Endothelial cell of umbilical vein (primary cell): ENCODE results near the gene SLC35F3.

Experiments used
- CTCF ChIP-seq, 2 donors: IDR thresholded peaks; 1 replicate in 1 of 2; 2 replicates in 1 of 2; pipeline ENCODE4 v1.5.1; 2011; ENCODE audit warnings: low read length in 2 of 2, mild to moderate bottlenecking in 2 of 2, moderate library complexity in 2 of 2, control low read depth in 1 of 2, inconsistent platforms in 1 of 2, low read depth in 1 of 2; ENCODE audit not compliant: insufficient read depth in 1 of 2; ENCODE audit errors: extremely low read depth in 1 of 2
- EZH2 ChIP-seq: IDR thresholded peaks from 2 replicates; pipeline ENCODE4 v1.6.1; 2012; ENCODE audit warnings: borderline replicate concordance, low read depth, mild to moderate bottlenecking, moderate library complexity, low read length, inconsistent platforms; ENCODE audit not compliant: severe bottlenecking
- JUN ChIP-seq: IDR thresholded peaks from 2 replicates; pipeline ENCODE4 v1.6.1; 2011; ENCODE audit warnings: borderline replicate concordance, low read depth; ENCODE audit not compliant: insufficient read length, insufficient read depth
- MAX ChIP-seq: IDR thresholded peaks from 2 replicates; pipeline ENCODE4 v1.6.1; 2011; ENCODE audit not compliant: insufficient read depth, insufficient read length
- MYC ChIP-seq: IDR thresholded peaks from one replicate; pipeline ENCODE4 v1.6.1; 2011; ENCODE audit warnings: mild to moderate bottlenecking, low read depth, low read length
- POLR2A ChIP-seq: IDR thresholded peaks from 2 replicates; pipeline ENCODE4 v1.6.1; 2012; ENCODE audit warnings: low read depth, mild to moderate bottlenecking, control low read depth, low read length
- POLR2AphosphoS5 ChIP-seq: IDR thresholded peaks from 2 replicates; pipeline ENCODE4 v1.6.1; 2012; ENCODE audit warnings: low read depth, mild to moderate bottlenecking, control low read depth, low read length, moderate library complexity; ENCODE audit not compliant: insufficient read depth

- TF ChIP-seq MYC: no peak
- TF ChIP-seq POLR2AphosphoS5: no peak
- no peak for TF ChIP-seq CTCF (IDR thresholded peaks at IDR 0.05; ENCODE audit: extremely low read depth in 1 of 2, insufficient read depth in 1 of 2, low read depth in 1 of 2, low read length in 2 of 2)
- no peak for TF ChIP-seq MAX
- no peak for TF ChIP-seq POLR2A
- TF ChIP-seq EZH2: no peak
- TF ChIP-seq JUN: no peak
Measured at GRCh38 chr1:234313171-234313570, 408.7 kb downstream of the SLC35F3 start.
